Osteoblast (primary cell): ENCODE data around the gene CMSS1. TPM values are rescaled to one million over a fixed set of nuclear protein-coding genes. Genes with fewer than 3 reads are reported as not detected.

Experiments used
- DNase-seq: peaks from one replicate; pipeline ENCODE4 v3.0.0; 2011; ENCODE audit warnings: low spot score, mixed read lengths; ENCODE audit not compliant: insufficient read length; ENCODE audit errors: missing footprints
- H2AFZ ChIP-seq: 2 replicates; pipeline ENCODE4 v1.6.0; 2011; ENCODE audit warnings: mild to moderate bottlenecking, low read length
- H3K27ac ChIP-seq: 2 replicates; pipeline ENCODE4 v1.5.1; 2011; ENCODE audit warnings: mild to moderate bottlenecking, low read depth, low read length, moderate library complexity
- H3K27me3 ChIP-seq: 2 replicates; pipeline ENCODE4 v1.6.0; 2012; ENCODE audit warnings: mild to moderate bottlenecking, control low read depth, inconsistent platforms, low read length, moderate library complexity; ENCODE audit not compliant: insufficient read depth
- H3K36me3 ChIP-seq: 2 replicates; pipeline ENCODE4 v1.5.1; 2011; ENCODE audit warnings: mild to moderate bottlenecking, low read length, control low read depth, moderate library complexity; ENCODE audit not compliant: insufficient read depth
- H3K4me1 ChIP-seq: 2 replicates; pipeline ENCODE4 v1.5.1; 2011; ENCODE audit warnings: mild to moderate bottlenecking, low read length, control low read depth, moderate library complexity; ENCODE audit not compliant: insufficient read depth
- H3K4me2 ChIP-seq: 2 replicates; pipeline ENCODE4 v1.6.0; 2011; ENCODE audit warnings: mild to moderate bottlenecking, low read length; ENCODE audit not compliant: insufficient read depth
- H3K4me3 ChIP-seq: fragments of 200-600 bp; sonication (generic); 3 replicates; pipeline ENCODE4 v1.5.1; 2012; ENCODE audit warnings: mild to moderate bottlenecking, low read length, inconsistent platforms; ENCODE audit not compliant: insufficient read depth
- H3K79me2 ChIP-seq: 2 replicates; pipeline ENCODE4 v1.6.0; 2012; ENCODE audit warnings: mild to moderate bottlenecking, low read length, control low read depth, inconsistent platforms; ENCODE audit not compliant: insufficient read depth
- H3K9me3 ChIP-seq: 2 replicates; pipeline ENCODE4 v1.5.1; 2011; ENCODE audit warnings: low read depth, low read length, control low read depth
- H4K20me1 ChIP-seq: 2 replicates; pipeline ENCODE4 v1.6.0; 2012; ENCODE audit warnings: mild to moderate bottlenecking, low read length, control low read depth; ENCODE audit not compliant: insufficient read depth
- CTCF ChIP-seq: IDR thresholded peaks from 2 replicates; pipeline ENCODE4 v1.5.1; 2011; ENCODE audit warnings: mild to moderate bottlenecking, low read depth, low read length, moderate library complexity; ENCODE audit errors: extremely low read depth
- total RNA-seq: library from RNA; depleted of rRNA; stranded (reverse); fragments of >200 nt; gene quantifications from 2 replicates; pipeline ENCODE4 v1.2.3, GENCODE V29; 2012

CMSS1 gene
- total RNA-seq: 14.7 and 15.9 TPM in 2 replicates

- Histone ChIP-seq H4K20me1 (no peaks in the 10 kb centered on the region), H3K27me3 (no peaks in the 10 kb centered on the region), H3K9me3 (no peaks in the 10 kb centered on the region), H3K4me3 (peak within 1 kb of the TSS; percentile 88), H2AFZ (peak within 1 kb of the TSS; percentile 97), H3K4me2 (peak within 1 kb of the TSS; percentile 86), H3K27ac (peak within 1 kb of the TSS; percentile 98), H3K79me2 (peaks cover 18% of the 10 kb centered on the region), H3K36me3 (no peaks in the 10 kb centered on the region), H3K4me1 (peaks cover 14% of the 10 kb centered on the region)
- DNase-seq: peak; percentile 85
- TF ChIP-seq CTCF: peak; percentile 27
These were observed at the start of gene CMSS1 for GRCh38 chr3:99817437-99818240. CMSS1 (plus strand) TSS chr3:99817862.

GRCh38 chr3:99768126-99768525, 49.5 kb upstream of the CMSS1 start:
- H2AFZ ChIP-seq: no peak overlapping the region
- no peaks in the 10 kb centered on the region for H3K9me3 ChIP-seq
- peaks cover 26% of the 10 kb centered on the region for H3K4me1 ChIP-seq
- no peak for TF ChIP-seq CTCF
- H3K4me3 ChIP-seq: no peak overlapping the region
- no peaks in the 10 kb centered on the region for H3K79me2 ChIP-seq
- H3K27me3 ChIP-seq: no peaks in the 10 kb centered on the region
- H3K4me2 ChIP-seq: no peak overlapping the region
- no peak for DNase-seq
- no peaks in the 10 kb centered on the region for H4K20me1 ChIP-seq
- peaks cover 32% of the 10 kb centered on the region for H3K36me3 ChIP-seq
- no peak overlapping the region for H3K27ac ChIP-seq

GRCh38 chr3:99768808-99769501, 48.7 kb upstream of the CMSS1 start:
- Histone ChIP-seq H3K27ac (no peak overlapping the region), H2AFZ (no peak overlapping the region), H3K79me2 (no peaks in the 10 kb centered on the region), H4K20me1 (no peaks in the 10 kb centered on the region), H3K27me3 (no peaks in the 10 kb centered on the region), H3K4me2 (no peak overlapping the region), H3K4me1 (peaks cover 18% of the 10 kb centered on the region), H3K9me3 (no peaks in the 10 kb centered on the region), H3K4me3 (no peak overlapping the region), H3K36me3 (peaks cover 25% of the 10 kb centered on the region)
- TF ChIP-seq CTCF: no peak
- DNase-seq: no peak

GRCh38 chr3:99772171-99772570, 45.5 kb upstream of the CMSS1 start:
- Histone ChIP-seq H3K9me3 (no peaks in the 10 kb centered on the region), H3K4me3 (no peak overlapping the region), H3K4me2 (no peak overlapping the region), H2AFZ (no peak overlapping the region), H3K27ac (no peak overlapping the region), H3K79me2 (peaks cover 3% of the 10 kb centered on the region), H3K27me3 (no peaks in the 10 kb centered on the region), H4K20me1 (no peaks in the 10 kb centered on the region), H3K36me3 (peaks cover 41% of the 10 kb centered on the region), H3K4me1 (peaks cover 31% of the 10 kb centered on the region)
- no peak for DNase-seq
- TF ChIP-seq CTCF: no peak
